ENCODE results near the gene CAPN15.

DNA sequence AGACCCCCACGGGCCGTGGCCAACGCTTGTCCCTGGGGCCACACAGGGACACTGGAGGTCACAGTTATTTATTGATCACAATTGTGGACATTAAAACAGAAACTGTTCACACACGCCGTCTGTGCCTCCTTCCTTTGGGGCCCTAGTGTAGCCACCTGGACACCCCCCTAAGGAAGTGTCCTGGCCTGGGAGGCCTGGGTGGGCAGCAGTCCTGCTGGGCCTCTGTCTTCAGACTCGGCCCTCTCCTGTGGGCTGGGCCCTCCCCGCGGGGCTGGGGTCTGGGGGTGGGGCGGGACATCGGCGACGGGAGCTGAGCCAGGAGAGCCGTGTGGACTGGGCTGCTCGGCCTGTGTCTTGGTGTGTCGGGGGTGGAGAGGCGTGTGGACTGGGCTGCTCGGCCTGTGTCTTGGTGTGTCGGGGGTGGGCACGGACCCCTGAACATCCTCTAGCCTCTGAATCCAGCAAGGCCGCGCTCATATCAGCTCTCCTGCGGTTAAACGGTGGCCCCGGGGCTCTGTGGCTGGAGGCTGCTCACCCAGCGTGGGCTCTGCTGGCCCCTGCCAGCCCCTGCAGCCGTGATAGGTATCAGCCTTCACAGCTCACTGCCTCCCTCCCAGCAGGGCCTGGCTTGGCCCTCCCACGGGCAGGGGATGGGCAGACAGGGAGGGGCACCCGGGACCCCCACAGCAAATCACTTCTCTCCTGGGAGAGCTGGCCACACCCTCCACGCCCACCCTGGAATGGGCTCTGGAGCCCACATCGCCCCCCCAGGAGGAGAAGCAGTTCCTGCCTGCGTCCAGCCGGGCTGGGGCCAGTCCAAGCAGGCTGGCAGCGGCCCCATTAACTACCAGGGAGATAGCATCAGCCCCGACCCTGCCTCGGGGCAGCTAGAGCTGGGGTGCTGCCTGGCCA, 38.2 kb downstream of the CAPN15 start:
- TF ChIP-seq, protein P1, sequence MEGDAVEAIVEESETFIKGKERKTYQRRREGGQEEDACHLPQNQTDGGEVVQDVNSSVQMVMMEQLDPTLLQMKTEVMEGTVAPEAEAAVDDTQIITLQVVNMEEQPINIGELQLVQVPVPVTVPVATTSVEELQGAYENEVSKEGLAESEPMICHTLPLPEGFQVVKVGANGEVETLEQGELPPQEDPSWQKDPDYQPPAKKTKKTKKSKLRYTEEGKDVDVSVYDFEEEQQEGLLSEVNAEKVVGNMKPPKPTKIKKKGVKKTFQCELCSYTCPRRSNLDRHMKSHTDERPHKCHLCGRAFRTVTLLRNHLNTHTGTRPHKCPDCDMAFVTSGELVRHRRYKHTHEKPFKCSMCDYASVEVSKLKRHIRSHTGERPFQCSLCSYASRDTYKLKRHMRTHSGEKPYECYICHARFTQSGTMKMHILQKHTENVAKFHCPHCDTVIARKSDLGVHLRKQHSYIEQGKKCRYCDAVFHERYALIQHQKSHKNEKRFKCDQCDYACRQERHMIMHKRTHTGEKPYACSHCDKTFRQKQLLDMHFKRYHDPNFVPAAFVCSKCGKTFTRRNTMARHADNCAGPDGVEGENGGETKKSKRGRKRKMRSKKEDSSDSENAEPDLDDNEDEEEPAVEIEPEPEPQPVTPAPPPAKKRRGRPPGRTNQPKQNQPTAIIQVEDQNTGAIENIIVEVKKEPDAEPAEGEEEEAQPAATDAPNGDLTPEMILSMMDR (conservative IDR thresholded peaks at IDR 0.05; ENCODE audit: low read depth, low read length) = no peak
- no peak for TF ChIP-seq EZH2 (IDR thresholded peaks at IDR 0.05; ENCODE audit: borderline replicate concordance, low read depth, low read length, poor library complexity, severe bottlenecking)

Measured in A673 (cell line).